ENCODE measurements around the gene GNG12.

DNA sequence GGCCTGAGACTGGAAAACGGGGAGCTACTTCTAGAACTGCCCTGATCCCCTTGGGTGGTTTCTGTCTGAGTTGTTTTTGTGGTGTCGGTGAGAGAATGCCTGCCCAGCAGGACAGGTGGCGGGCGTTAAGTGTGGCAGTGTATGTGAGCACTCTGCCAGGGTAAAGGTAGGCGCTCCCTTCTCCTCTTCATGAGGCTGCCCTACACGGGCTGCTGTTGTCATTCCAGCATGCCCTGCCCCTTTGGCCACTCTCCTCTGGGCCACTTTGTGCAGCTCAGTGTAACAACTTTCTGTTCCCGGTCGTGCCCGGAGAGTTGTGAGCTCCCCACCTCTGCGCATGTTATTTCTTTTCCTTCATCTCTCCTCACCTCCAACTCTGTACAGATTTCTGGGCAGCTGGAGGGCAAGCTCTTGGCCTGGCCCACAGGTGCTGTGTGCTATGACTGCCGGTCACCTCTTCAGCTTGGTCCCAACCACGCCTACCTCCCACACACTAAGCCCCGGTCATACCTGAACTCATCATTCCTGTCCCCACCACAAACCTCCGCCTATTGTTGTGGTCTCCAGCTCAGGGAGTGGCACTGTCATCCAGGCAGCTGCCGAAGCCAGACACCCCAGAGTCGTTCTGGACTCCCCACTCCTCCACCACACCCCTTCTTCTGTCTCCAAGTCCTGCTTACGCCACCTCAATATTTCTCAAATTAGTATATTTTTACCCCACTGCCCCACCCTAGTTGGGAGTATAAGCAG is 79.3 kb downstream of the GNG12 start:
- TF ChIP-seq CTCF (conservative IDR thresholded peaks at IDR 0.05; ENCODE audit: low read depth, low read length) (no peak), EZH2 (IDR thresholded peaks at IDR 0.05; ENCODE audit: low read length, unreplicated experiment) (no peak), EZH2phosphoT487 (IDR thresholded peaks at IDR 0.05; ENCODE audit: borderline replicate concordance, low read length) (no peak)
